ENCODE measurements around the gene PABPC3.

The PABPC3 gene

DNA sequence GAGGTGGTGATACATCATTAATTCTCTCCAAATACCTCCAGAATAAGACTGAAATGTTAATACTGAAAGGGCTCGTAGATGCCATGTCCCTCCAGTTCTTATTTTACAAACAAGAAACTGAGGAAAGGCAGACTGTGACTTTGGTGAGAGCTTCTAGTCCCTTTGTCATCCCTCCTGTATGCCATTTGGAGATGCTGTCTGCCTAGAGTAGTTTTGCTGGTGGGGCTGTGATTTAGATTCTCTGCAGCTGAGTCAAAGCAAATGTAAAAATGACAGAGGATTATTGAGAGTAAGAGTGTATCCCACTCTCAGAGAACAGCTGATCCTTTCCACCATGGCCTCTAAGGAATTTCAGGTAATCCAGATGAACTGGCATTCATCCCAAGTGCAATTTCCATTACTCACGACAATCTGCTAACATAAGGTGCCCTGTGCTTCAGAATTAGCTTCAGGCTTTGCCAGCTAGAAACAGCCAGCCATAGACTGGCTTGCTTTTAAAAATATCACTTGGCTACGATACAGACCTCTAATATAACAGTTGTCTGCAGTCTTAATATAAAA, 16.8 kb downstream of the PABPC3 start:
- DNase-seq (ENCODE audit: low read depth) = no peak

DNA sequence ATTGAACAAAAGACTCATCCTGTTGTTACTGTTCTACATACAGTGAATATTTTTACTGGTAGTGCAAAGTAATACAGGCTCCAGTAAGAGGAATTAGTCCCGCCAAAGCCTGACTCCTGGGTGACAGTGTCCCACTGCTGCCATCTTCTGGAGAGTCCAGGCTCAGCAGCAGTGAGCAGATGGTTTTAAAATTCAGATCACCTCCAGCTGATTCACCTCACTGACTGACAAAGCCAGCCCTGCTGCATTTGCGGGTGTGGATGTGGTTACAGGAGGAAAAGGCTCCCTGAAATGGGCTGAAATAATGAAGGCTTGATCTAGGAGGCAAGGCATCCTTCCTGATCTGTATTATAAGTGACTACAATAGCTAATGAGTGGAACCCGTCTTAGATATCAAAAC, 18.3 kb downstream of the PABPC3 start:
- DNase-seq (ENCODE audit: low read depth) = peak; percentile 71

DNA sequence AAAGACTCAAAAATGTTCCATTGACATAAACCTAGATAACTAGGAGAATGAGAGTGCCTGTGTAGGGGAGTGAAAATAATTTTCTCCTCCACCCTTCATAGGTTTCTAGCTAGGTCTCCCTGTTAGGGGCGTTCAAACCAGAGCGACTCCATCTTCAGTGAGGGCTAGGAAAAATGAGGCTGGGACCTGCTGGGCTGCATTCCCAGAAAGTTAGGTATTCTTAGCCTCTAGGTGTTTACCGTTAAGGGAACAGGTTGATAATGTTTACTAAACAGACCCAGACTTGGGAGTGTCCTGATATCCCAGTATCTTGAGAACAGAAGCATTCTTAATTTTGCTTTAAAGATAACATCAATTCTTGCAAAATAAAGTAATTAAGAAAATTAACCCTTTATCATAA, 20.1 kb downstream of the PABPC3 start:
- DNase-seq (ENCODE audit: low read depth) = no peak

DNA sequence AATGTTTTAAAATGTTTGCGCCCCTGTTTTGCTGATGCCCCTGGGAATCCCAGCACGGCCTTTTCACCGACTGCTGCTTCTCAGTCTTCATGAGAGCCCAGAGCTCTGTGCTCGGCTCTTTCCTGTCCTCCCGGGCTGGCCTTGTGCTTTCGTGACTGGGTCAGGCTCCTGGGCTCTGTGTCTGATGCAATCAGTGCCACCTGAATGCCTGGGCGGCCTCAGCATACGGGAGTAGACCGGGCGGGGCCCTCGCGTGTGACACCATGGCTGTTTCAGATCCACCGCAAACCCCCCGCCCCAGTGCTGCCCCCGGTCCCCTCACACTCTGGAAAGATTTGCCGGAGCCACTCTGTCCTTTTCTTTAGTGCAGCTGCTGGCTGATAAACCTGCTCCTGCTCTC, 21.4 kb downstream of the PABPC3 start:
- DNase-seq (ENCODE audit: low read depth) = no peak

DNA sequence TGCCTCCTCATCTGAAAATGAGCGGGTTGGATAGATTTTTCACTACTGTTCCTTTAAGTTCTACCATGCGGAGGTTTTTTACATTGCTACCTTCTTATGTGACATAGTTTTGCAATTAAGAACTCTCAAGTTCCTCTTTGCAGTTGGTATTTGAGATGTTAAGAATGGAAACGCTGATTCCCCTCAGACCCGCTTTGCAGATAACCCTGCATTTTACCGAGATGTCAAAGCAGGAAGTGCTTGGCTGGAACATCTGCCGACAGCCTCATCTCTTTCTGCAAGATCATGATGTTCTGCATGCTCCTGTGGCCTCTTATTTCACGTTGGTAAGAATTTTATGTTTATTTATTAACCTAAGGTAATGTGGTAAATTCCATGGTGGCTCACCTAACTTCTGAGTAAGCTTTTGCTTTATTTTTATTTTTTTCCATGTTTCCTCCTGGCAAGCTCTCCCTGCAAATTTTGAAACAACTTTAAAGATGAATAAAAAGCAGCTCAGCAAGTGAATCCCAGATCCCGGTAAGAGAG, 22.5 kb downstream of the PABPC3 start:
- DNase-seq (ENCODE audit: low read depth) = no peak

DNA sequence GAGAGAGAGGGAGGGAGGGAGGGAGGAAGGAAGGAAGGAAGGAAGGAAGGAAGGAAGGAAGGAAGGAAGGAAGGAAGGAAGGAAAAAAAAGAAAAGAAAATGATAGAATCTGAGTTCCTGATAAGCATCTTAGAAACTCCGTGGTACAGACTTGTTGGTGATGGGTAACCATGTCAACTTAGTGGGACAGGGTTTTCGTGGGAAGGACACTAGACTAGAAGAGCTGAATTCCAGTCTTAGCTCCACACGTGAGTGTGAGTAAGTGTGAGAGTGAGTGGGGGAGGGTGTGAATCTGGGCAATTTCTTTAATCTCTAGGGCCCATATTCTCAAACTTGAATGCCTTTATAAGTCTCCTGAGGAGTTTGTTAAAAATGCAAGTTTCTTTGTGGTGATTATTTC, 35.0 kb downstream of the PABPC3 start:
- no peak for DNase-seq (ENCODE audit: low read depth)

DNA sequence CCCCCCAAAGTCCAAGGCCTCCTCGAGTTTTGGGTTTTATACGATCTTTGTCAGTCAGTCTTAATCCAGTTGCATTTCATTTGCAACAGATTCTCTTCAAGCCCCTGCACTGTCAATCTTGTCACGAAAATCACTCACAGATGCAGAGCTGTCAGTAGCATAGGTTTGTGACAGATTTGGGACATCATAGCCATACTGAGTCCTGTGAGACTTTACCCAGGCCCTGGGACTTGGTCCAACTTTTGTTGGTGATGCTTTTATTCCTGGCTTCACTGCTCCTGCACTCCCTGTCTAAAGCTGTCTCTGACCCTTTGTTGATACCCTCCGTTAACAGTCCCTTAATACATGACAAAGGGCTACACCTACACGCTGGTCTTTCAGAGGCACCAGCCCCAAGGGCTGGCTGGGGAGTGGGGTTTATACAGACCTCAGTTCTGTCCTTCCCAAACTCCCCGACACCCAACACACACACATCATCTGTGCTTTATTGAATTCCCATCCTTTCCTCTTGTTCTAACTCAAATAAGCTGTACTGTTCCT, 36.0 kb downstream of the PABPC3 start:
- no peak for DNase-seq (ENCODE audit: low read depth)

DNA sequence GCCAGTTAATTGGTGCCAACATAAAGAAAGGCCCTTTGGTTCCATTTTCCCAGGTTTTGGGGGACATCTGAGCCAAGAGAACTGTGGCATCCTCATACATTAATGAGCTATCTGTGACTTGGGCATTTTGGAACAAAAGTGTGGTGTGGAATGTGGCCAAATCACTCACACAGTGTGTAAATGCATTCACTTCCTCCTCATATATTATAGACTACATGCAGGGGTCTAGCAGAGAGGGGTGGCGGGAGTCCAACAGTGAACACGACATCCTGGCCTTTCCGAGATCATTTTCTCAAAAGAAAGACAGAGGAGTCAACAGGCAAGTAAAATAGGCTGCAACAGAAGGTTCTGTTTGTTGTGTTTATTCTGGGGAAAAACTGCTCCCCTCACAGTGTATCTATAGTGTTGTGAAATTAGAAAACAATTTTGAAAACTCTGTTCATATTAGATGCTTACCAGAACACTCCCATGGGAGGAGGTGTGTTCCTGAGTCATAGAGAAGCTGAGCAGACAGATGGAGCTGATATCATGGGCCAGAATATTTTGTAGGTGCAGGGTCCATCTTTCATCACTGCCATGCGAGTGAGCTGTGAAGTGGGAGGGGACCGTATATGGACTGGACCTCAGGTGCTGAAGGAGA, 36.9 kb downstream of the PABPC3 start:
- DNase-seq (ENCODE audit: low read depth) = no peak

DNA sequence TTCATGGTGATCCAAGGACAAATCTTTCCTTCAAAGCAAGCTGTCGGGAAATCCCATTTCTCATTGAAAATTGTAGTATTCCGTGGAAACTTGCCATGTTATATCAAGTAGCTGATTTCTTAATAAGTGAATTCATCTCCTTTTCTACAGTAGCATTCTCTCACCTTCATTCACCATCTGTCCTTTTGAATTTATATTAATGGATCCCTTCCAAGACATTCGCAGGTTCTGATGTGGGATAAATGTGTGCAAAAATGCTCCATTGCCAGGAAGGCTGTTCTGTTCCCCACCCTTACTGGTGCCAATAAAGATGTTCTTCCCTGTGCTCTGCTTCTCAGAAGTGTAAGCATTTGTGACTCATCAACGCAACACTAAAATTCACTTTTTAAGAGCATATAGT, 40.0 kb downstream of the PABPC3 start:
- DNase-seq (ENCODE audit: low read depth) = no peak

DNA sequence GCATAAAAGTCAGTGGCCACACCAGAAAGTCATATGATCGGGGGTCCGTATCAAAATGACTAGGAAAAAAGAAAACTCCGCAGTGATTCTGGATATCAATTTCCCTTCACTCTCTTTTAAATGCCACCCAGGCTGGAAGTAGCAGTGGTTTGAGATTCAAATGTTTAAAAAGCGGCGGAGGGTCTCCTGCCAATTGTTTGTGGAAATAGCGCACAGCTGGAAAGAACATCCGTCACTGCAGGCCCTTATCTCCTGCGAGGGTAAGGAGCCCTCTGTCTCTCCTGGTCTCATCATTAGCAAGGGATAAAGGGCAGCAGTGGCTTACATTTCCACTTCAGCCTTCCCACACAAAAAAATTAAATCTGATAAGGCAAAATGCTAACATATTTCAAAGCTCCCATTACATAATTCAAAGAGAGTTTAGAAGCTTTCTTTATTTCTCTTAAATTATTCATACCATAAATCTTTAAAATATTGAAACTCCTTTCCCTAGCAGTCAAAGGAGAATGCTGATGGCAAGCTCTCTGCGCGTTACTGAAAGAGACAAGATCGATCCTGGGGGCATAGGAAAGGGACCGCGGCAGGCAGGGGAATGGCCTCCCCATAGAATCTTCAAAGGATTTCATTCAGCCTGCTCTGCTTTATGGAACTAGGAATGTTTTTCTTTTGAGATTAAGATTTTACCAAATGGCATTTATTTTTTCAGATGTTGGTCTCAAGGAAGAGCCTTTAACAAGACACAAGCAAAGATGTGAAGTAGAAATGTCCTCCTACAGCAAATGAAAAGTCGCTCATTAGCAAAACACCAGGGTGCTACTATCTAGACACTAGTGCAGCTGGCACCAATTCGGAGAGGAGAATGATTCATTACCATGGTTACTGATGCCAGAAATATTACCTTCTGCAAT, 41.2 kb downstream of the PABPC3 start:
- no peak for DNase-seq (ENCODE audit: low read depth)

DNA sequence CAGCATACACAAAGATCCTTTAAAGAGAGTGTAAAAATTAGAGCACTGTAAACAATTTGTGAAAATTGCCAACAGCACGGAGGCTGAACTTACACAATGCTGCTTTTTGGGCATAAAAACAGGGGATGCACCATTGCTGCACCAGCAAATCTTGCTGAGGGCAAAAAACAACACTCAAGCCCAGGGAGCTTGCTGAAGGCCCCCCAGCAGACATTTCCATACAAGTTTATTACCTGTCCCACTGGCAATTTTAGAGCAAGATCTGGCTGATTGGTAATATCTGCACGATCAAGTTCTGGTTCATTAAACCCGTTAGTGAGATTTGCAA, 41.8 kb downstream of the PABPC3 start:
- DNase-seq (ENCODE audit: low read depth) = no peak

DNA sequence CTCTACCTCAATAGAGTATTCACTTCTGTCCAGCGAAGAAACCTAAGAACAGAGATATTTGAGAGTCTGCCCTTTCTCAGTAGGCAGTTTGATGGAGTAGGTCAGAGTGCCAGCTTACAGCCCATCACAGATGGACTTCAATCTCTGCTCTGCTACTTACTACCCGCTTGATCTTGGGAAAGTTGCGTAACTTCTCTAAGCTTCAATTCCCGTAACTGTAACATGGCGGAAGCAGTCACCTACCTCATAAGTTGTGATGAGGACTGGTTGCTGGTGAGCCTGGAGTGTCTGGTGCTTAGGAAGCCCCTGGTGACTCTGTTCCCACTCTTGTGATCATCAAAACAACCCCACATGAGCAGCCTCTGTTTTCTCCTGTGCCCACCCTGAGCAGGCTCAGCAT, 45.1 kb downstream of the PABPC3 start:
- no peak for DNase-seq (ENCODE audit: low read depth)

DNA sequence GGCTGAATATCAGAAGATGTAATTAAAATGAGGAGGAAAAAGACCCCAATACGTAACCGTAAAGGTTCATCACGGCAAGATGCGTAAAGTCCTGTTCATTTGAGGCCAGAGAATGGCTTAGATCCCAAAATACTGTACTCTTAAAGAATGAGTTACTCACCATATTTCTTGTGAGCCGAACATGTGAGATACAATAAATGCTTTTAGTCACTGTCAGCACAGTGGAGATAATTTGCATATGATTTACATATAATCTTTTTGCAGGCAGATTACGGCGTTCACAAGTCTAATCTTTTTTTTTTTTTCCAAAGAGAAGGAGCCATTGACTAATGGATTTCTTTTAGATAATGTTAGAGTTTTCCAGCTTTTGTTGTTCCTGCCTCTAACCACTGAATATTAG, 47.8 kb downstream of the PABPC3 start:
- no peak for DNase-seq (ENCODE audit: low read depth)

DNA sequence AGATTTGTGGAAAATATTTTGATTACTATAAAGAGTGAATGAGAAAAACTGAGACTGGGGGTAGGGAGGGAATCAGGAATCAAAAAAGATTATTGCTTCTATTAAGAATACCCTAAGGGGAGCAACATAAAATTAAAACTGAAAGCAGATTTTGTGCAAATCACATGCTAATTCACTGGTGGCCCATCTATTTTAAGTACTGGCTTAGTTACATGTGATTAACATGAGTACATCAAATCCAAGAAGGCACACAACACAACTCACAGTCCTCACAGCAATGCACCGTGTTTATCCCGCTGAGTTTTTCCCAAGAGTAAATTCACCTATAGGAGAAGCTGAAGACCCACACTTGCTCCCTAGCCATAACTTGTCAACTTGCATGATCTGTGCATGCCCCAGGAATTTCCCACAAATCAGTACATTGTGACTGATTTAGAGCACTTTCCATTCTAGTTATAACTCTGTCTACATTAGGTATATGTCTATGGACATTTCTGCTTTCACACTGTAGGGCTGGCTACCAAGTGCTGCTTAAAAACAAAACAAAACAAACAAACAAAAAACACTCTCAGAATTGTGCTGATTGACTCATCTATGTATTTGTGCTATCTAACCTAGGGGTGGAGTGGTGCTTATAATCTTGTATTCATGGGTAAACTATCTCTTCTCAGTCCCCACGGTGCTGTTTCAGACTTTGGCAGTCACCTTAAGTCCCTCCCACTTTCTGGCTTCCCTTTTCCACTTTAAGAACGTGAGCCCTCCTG, 51.9 kb downstream of the PABPC3 start:
- DNase-seq (ENCODE audit: low read depth) = no peak

DNA sequence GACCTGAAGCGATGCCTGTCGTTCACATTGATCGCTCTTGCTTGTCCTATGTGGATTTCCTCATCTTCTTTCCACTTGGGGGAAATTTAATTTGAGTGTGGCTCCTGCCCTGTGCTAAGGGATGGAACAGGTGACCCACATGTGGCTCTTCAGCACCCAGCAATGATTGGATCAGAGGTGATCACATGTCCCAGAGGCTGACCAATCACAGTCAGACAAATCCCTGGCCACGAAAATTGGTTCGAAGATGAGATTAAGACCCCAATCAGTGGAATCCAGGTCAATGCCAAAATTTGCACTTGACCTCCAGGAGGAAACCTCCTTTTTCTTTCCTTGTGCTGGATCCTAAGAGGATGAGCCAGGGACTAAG, 52.5 kb downstream of the PABPC3 start:
- DNase-seq (ENCODE audit: low read depth) = no peak

Measured in iris pigment epithelial cell (primary cell).